Measurements from ENCODE around the gene SLC4A1. TPM values are rescaled to one million over a fixed set of nuclear protein-coding genes. Genes with fewer than 3 reads are reported as not detected.
A peak's percentile ranks its signal among the peaks of the same experiment; 100 is the strongest.

The SLC4A1 gene
- total RNA-seq, 1 donor from 2014 or later, result 4.9 TPM

GRCh38 chr17:44287651-44288050 lies 19.7 kb upstream of the SLC4A1 start:
- DNase-seq (ENCODE audit: low spot score in 2 of 2) (no peak), FAIRE-seq (no peak)

- no peak for DNase-seq (ENCODE audit: low spot score in 2 of 2)
- no peak for FAIRE-seq
Measured at GRCh38 chr17:44284024-44284400, 16.1 kb upstream of the SLC4A1 start.

GRCh38 chr17:44283344-44284023 lies 15.5 kb upstream of the SLC4A1 start:
- FAIRE-seq (no peak), DNase-seq (ENCODE audit: low spot score in 2 of 2) (no peak)

GRCh38 chr17:44282264-44282663 lies 14.3 kb upstream of the SLC4A1 start:
- no peak for FAIRE-seq
- DNase-seq (ENCODE audit: low spot score in 2 of 2), result no peak

GRCh38 chr17:44281570-44281969 lies 13.6 kb upstream of the SLC4A1 start:
- no peak for DNase-seq (ENCODE audit: low spot score in 2 of 2)
- FAIRE-seq, result no peak

- DNase-seq (ENCODE audit: low spot score in 2 of 2), result no peak
- FAIRE-seq, result no peak
Measured at GRCh38 chr17:44280392-44280937, 12.5 kb upstream of the SLC4A1 start.

- FAIRE-seq (no peak), DNase-seq (ENCODE audit: low spot score in 2 of 2) (peak; percentile 11 to 56)
Measured at GRCh38 chr17:44279666-44280391, 11.9 kb upstream of the SLC4A1 start.

- DNase-seq (ENCODE audit: low spot score in 2 of 2), result no peak
- FAIRE-seq, result no peak
Measured at GRCh38 chr17:44279346-44279665, 11.4 kb upstream of the SLC4A1 start.

- DNase-seq (ENCODE audit: low spot score in 2 of 2) (no peak), FAIRE-seq (no peak)
Measured at GRCh38 chr17:44277976-44278375, 10.0 kb upstream of the SLC4A1 start.

- DNase-seq (ENCODE audit: low spot score in 2 of 2), result no peak
- no peak for FAIRE-seq
Measured at GRCh38 chr17:44273607-44274006, 5.7 kb upstream of the SLC4A1 start.

GRCh38 chr17:44272954-44273353 lies 5.0 kb upstream of the SLC4A1 start:
- DNase-seq (ENCODE audit: low spot score in 2 of 2), result no peak
- no peak for FAIRE-seq

- no peak for FAIRE-seq
- DNase-seq (ENCODE audit: low spot score in 2 of 2), result no peak
Measured at GRCh38 chr17:44272321-44272951, 4.5 kb upstream of the SLC4A1 start.

GRCh38 chr17:44269535-44270240 lies 1.8 kb upstream of the SLC4A1 start:
- FAIRE-seq (no peak), DNase-seq (ENCODE audit: low spot score in 2 of 2) (no peak)

- DNase-seq (ENCODE audit: low spot score in 2 of 2), result no peak
- no peak for FAIRE-seq
Measured at GRCh38 chr17:44268709-44269534, 987 bp upstream of the SLC4A1 start.

- FAIRE-seq (no peak), DNase-seq (ENCODE audit: low spot score in 2 of 2) (no peak)
Measured at GRCh38 chr17:44267165-44267455, 825 bp downstream of the SLC4A1 start.

GRCh38 chr17:44266402-44267164 lies 1.4 kb downstream of the SLC4A1 start:
- FAIRE-seq (no peak), DNase-seq (ENCODE audit: low spot score in 2 of 2) (no peak)

- DNase-seq (ENCODE audit: low spot score in 2 of 2), result no peak
- no peak for FAIRE-seq
Measured at GRCh38 chr17:44263345-44263902, 4.5 kb downstream of the SLC4A1 start.

GRCh38 chr17:44262654-44263225 lies 5.2 kb downstream of the SLC4A1 start:
- FAIRE-seq (no peak), DNase-seq (ENCODE audit: low spot score in 2 of 2) (no peak)

- FAIRE-seq, result no peak
- DNase-seq (ENCODE audit: low spot score in 2 of 2), result no peak
Measured at GRCh38 chr17:44260296-44260695, 7.6 kb downstream of the SLC4A1 start.
